Midbrain (tissue), 1 donor: ENCODE measurements around the gene GPC2.
"Not testable (repeated sequence)": the region's sequence is repeated elsewhere in the genome, so short reads cannot be mapped to it uniquely, and the experiment has no call there.

Experiments used
- DNase-seq: peaks from one replicate; lab custom pipeline; 2025; lab: John Stamatoyannopoulos, UW

The GPC2 gene

DNA sequence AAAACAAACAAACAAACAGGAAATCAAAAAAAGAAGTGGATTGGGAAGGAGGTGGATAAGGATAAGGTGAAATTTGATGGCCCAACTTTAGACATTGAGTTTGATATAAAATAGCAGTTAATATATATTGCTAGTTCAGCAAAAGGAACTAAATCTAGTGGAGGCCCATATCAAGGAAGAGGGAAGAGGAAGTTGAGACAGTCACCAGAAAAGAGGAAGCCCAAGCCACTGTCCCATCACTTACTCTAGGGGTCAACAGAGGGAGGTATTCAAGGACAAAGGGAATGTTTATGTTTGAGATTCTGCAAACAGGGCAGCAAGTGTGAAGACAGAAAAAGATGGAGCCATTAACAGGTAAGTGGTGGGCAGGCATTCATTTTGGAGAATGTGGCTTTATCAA lies 24.8 kb downstream of the GPC2 start:
- no peak for DNase-seq

- peak; percentile 99 for DNase-seq
These were observed 28.4 kb downstream of the GPC2 start, which contains the start of gene LAMTOR4 for GRCh38 chr7:100148559-100149328. Gene LAMTOR4 (plus strand): TSS chr7:100148918. CDS start chr7:100148973, 55 bp downstream.

DNA sequence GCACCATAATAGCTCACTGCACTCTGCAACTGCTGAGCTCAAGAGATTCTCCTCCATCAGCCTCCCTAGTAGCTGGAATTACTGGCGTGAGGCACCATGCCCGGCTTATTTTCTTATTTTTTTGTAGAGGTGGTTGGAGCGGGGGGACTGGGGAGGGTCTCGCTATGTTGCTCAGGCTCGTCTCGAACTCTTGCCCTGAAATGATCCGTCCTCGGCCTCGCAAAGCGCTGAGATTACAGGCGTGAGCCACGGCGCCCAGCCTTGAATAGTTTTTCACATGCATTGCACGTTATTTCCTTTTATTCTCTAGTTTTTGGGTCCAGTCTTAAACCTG lies 29.0 kb downstream of the GPC2 start:
- DNase-seq = no peak

- no peak for DNase-seq
These were observed 29.9 kb downstream of the GPC2 start for GRCh38 chr7:100147278-100147677.

DNA sequence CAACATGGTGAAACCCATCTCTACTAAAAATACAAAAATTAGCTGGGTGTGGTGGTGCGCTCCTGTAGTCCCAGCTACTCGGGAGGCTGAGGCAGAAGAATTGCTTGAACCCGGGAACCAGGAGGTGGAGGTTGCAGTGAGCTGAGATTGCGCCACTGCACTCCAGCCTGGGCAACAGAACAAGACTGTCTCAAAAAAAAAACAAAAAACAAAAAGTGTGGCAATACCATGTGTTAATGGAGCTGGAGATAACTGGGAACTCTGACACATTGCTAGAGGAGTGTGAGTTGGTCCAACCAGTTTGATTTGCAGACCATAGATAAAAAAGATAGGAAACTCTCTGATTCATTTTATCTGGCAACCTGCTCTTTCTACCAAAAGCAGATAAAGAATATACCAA lies 30.8 kb downstream of the GPC2 start:
- not testable (repeated sequence) for DNase-seq

GRCh38 chr7:100142461-100142860 lies 34.7 kb downstream of the GPC2 start:
- DNase-seq = no peak

GRCh38 chr7:100141555-100141949 lies 35.6 kb downstream of the GPC2 start:
- DNase-seq = no peak

DNA sequence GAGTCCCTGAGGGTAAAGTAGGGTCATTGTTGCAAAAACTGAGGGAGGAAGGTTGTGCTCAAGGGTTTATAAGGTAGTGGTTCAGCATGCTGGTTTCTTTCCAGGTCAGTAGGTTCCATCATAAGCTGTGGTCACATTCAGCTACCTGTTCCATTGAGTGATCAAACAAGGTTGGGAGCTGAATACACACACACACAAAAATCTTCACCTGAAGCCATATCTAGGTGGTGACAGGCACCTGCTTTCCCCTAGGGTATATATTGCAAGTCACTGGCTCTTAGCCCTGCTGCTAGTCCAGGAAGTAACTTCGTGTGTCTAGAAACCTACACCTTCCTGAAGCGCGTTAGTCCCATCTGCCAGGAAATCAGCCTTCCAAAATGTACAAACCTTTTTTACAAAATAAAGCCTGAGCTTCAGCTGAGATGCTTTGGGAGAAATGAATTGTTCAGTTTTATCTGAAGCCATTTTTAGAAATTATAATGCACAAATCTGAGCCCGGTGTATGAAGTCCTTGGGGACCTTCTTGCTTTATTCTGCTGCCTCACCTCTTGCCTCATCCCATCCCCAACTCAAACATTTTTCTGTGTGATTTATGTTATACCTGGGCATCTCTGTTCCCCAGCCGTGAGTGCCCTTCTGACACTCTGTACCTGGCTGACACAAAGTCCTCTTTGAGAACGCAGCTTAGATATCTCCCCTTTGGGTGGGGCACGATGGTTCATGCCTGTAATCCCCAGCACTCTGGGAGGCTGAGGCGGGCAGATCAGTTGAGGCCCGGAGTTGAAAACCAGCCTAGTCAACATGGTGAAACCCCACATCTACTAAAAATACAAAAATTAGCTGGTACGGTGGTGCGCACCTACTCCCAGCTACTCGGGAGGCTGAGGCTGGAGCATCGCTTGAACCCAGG lies 39.1 kb downstream of the GPC2 start:
- DNase-seq = no peak

DNA sequence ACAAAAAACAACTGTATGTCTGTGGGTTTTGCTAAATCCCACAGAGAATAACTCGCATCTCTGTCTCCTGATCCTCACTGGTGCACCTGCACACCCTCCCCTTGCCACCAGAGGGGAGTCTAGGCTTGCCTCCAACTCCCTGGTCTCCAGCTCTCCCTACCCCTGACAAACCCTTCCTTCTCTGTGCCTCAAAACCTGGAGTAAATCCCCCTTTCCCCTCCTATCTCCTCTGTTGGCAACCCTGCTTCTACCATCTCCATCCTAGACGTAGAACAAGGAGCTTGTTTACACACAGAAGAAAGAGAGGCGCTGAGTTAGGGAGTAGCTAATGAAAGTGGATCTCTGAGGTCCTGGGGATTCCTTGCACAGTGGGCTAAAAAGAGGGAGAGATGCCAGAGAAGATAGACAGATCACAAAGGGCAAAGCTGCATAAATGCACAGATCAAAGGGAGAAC lies 44.5 kb downstream of the GPC2 start:
- DNase-seq = peak; percentile 37

- DNase-seq = no peak
These were observed 45.1 kb downstream of the GPC2 start for GRCh38 chr7:100132126-100132525.

DNA sequence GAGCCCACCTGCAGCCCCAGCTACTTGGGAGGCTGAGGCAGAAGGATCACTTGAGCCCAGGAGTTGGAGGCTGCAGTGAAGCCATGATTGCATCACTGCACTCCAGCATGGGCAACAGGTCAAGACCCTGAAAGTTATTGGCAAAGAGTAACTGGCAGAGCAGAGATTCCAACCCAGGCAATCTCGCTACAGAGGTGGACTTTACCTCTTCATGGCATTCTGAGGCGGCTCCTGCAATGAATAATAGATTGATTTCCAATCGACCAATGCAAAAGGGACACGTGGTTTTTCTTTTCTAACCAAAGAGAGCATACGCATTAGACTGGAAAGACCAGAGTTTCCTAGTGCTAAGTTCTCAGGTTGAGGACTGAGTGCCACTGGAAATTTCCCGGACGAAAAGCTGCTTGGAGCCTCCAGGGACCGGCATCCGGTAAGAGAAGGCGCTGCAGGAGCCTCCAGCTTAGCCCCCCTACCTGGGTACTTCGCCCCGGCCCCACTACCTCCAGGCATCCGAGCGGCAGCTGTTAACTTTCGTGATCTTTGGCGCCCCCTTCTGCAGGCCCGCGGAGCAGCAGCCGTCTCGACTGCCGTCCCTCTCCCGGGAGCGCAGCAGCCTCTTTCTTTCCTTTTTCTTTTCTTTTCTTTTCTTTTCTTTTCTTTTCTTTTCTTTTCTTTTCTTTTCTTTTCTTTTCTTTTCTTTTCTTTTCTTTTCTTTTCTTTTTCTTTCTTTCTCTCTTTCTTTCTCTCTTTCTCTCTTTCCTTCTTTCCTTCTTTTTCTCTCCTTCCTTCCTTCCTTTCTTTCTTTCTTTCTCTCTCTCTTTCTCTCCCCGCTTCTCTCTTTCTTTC lies 46.4 kb downstream of the GPC2 start:
- peak; percentile 71 for DNase-seq

DNA sequence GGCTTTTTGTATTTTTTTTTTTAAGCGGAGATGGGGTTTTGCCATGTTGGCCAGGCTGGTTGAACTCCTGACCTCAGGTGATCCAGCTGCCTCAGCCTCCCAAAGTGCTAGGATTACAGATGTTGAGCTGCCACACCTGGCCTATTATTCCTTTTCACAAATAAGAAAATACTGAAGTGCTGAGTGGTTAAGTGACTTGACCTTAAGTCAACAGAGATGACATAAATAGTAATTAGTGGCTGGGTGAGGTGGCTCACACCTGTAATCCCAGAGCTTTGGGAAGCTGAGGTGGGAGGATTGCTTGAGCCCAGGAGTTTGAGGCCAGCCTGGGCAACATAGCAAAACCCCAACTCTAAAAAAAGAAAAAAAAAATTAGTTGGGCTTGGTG lies 47.0 kb downstream of the GPC2 start:
- DNase-seq = not testable (repeated sequence)

GRCh38 chr7:100128637-100128963 lies 48.6 kb downstream of the GPC2 start:
- no peak for DNase-seq

DNA sequence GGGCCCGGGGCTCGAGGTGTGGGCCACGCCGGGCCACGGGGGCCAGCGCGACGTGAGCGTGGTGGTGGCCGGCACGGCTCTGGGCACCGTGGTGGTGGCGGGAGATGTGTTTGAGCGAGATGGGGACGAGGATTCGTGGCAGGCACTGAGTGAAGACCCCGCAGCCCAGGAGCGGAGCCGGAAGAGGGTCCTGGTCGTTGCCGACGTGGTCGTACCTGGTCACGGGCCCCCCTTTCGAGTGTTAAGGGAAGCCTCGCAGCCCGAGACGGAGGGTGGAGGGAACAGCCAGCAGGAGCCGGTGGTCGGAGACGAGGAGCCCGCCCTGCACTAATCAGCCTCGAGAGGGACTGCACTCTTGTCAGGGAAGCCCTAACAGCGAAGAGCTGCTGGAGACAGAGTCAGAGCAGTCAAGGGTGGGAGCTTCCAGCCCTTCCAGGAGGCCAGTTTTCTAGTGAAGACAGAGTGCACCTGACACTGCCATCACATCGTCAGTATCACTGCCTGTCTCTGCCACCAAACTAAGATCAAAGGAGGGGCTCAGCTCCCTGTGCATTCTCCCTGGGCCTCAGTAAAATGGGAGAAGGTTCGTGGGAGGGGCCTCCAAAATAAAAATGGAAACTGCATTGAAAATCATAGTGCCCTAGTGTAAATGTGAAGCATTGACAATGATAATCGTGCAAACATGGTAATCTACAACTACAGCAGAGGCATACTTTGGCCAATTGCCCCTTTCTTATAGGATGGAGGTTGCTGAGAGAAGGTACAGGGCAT lies 49.1 kb downstream of the GPC2 start:
- no peak for DNase-seq

GRCh38 chr7:100126931-100127865 lies 50.0 kb downstream of the GPC2 start, which contains the start of gene MBLAC1:
Gene MBLAC1 (plus strand): TSS chr7:100126967. CDS start chr7:100127396, 429 bp downstream.
- DNase-seq = peak; percentile 95

- peak; percentile 70 for DNase-seq
These were observed 50.8 kb downstream of the GPC2 start for GRCh38 chr7:100126239-100126930.

- DNase-seq = no peak
These were observed 52.6 kb downstream of the GPC2 start for GRCh38 chr7:100124301-100125230.

- DNase-seq = no peak
These were observed 54.6 kb downstream of the GPC2 start for GRCh38 chr7:100122568-100122967.
